Right lung (tissue), 5 donors: ENCODE data around the gene PHYH. TPM values are rescaled to one million over a fixed set of nuclear protein-coding genes. Genes with fewer than 3 reads are reported as not detected.
"Not testable (repeated sequence)": the region's sequence is repeated elsewhere in the genome, so short reads cannot be mapped to it uniquely, and the experiment has no call there.

Source experiments
- DNase-seq, 2 donors: peaks; one replicate each; pipeline ENCODE4 v3.0.0-alpha.2; 2013
- polyA plus RNA-seq, 5 donors: library from polyadenylated mRNA; unstranded; fragments of 120-200 nt; gene quantifications; one replicate each; pipeline versions ENCODE4 v1.2.1 to v1.2.3, GENCODE V29; 2013; ENCODE audit warnings: inconsistent platforms in 1 of 5, low replicate concordance in 1 of 5; ENCODE audit not compliant: insufficient read length in 5 of 5, insufficient read depth in 1 of 5

Gene PHYH
- polyA plus RNA-seq, 5 donors: 28.3 to 34.0 (median 31.6) TPM

DNA sequence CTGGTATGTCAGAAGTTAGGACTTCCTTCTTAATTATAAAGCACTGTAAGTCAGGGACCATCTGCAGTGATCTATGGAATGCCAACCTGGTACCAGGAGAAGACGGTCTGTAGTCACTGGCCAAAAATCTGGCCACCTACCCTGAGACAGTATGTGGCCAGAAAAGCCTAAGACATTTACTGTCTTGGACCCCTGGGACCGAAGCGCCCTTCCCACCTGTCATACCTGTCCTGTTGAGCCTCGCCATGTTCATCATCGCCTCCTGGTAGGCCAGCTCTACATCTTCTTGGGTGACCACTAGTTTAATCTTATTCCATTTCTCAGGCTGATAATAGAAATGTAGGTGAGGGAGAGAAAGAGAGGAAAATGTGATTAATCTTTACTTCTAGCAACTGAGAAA, 28.3 kb upstream of the PHYH start:
- DNase-seq: no peak

DNA sequence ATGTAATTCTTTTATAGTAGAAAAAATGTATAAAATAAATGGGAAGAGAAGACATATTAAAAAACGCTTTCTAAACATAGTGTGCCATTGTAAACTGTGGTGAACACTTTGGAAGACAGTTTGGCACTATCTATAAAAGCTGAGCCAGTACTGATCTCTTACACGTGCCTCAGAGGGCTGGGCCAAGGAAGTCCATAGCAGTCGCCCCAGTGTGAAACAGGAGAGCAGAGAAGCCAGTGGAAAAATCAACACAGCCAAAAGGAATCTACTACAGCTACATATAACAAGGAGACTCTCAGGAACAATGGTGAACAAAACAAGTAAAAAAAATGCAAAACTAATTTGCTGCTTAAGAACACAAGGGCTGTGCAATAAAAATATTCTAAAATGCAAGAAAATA, 27.7 kb upstream of the PHYH start:
- no peak for DNase-seq

DNA sequence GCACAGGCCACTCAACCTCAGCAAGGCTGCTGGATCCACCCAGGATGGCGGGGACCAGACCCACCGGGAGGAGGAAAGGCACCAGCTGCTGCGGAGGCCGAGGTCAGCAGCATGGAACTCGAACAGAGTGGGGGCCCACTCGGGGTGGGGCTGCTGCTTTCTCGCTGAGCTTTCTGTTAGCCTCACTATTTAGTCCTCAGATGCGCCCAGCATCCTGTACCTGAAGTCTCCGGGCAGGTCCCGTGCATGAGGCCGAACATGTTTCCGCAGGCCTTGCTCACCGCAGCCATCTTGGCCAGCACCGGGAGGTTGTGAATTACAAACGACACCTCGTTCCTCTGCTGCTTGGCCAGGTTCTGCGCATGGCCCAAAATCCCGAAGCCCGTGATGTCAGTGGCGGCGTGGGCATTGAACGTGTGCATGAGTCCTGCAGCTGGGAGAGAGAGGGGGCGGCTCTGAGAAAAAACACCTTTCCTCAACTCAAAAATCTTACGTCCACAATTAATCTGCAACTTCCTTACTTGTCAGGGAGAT, 22.8 kb upstream of the PHYH start:
- DNase-seq: no peak

DNA sequence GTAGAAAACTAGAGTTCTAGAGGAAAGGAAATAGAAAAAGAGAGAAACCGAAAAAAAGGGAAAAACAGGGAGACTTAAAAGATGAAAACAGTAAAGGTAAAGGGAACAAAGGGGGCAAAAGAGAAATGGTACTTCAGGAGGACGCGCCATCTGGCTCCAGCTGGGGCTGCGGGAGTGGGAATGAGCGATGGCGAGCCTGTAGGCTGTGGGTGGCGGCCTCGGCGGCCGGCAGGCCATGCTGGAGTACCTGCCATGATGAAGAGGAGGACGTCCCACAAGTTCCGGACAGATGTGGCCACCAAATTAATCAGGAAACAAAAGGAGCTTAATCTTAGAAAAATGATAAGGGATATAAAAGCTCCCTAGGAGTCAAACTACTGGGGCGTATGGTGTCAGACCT, 21.7 kb upstream of the PHYH start:
- no peak for DNase-seq

DNA sequence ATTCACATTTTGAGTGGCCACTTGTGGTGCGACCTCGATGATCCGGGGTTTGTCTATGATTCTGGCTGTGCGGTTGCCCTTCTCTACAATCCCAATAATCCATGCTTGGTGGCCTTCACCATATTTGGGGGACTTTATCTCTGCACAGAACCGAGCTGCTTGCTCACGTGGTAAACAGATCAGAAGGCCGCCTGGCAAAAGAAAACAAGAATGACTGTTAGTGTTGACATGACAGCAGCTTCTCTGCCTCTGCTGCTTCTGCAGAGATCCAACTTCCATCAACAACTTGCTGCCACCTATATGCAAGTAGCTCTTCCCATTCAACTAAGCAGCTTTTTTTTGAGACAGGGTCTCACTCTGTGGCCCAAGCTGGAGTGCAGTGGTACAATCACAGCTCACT, 19.3 kb upstream of the PHYH start:
- DNase-seq: no peak

DNA sequence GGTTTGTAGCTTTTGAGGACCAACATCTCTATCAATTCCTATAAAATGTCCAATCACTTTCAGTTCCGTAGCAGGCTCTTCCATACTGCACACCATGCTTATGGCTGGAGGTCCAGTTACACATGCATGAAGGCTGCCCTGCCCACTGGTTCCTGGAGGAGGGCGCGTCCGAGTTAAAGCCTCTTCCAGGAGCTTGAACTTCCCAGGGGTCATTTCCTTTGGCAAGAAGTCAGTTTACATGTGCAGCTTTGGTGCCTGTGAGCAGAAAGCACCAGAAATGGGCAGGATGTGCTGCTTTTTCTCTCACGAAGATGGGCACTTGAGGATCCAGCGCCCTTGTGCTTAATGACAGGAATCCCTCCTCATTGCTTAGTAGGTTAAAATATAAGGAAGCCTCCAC, 17.6 kb upstream of the PHYH start:
- DNase-seq: no peak

DNA sequence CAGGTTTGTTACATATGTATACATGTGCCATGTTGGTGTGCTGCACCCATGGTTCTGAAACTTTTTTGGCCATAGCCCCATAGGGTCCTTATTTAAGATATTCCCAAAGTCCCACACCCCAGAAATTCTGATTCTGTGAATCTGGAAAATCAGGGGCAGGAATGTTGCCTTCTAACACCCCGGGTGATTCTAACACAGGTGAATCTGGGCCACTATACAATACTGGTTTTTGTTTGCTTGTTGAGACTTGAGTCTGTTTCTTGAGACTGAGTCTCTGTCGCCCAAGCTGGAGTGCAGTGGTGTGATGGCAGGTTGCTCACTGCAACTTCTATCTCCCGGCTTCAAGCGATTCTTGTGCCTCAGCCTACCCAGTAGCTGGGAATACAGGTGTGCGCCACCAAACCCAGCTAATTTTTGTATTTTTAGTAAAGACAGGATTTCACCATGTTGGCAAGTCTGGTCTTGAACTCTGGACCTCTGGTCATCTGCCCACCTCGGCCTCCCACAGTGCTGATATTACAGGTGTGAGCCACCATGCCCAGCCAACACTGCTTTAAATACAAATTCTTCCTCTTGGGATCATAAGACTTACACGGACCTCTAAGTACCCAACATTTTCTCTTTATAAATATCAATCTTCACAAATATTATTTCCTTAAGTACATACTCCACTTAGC, 16.9 kb upstream of the PHYH start:
- no peak for DNase-seq

DNA sequence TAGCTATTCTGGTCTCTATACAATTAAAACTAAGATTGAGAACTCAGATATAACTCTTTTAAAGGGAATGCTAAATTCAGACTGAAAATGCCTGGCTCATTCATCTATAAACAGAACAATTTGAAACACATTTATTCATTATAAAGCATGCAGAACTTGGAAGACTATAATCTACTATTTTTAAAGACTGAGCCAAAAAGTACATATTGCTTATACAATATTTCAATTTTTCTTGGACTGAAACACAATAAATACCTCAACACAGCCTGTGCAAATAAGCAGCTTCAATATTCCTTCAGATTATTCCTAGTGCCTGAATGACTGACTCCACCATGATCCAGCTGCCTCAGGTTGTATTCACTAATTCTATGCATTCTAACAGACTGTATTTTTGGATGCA, 15.5 kb upstream of the PHYH start:
- DNase-seq: no peak

DNA sequence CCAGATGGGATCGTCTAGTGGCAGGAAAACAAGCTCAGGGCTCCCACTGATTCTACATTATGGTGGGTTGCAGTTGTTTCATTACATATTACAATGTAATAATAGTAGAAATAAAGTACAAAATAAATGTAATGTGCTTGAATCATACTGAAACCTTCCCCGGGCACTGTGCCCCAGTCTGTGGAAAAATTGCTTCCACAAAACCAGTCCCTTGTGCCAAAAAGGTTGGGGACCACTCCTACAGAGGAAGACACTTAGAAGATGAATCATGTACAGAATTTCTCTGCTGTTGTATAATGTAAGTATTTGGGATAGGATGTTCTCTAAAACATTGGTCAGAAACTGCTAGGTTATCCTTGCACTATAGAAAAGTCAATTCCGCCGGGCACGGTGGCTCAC, 11.3 kb upstream of the PHYH start:
- no peak for DNase-seq

DNA sequence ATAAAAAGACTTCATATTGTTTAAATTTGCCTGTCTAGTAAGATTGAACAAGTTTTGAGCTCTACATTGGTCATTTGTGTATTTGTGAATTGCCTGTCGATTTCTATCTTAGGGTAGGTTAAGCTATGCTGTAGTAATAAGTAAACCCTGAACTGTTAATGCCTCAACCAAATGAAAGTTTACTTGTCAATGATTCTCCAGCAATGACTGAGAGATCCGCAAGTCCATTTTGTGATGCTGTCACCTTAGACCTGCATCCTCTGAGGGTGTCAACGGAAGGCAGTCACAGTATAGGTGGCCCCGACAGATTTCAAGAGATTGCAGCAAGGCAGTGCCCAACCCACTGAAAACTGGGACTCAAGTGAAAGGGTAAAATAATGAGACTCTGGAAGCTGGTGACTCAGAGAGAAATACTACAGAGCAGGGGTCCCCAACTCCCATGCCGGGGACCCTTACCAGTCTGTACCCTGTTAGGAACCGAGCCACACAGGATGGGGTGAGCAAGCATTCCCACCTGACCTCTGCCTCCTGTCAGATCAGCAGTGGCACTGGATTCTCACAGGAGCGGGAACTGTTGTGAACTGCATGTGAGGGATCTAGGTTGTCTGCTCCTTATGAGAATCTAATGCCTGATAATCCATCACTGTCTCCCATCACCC, 10.8 kb upstream of the PHYH start:
- no peak for DNase-seq

DNA sequence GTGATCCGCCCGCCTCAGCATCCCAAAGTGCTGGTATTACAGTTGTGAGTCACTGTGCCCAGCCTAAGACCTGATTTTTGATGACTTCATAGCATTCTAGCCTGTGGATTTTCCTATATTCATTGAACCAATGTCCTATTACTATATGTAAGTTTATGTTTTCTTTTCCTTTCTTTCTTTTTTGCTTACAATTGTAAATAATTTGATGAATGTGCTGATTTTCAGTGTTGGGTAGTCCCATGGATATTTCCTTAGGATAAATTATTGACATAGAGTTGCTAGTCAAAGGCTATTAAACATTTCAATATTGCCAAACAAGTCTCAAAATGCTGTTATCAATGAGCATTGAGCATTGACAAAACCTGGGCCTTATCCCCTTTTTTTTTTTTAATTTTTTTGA, 9.9 kb upstream of the PHYH start:
- DNase-seq: no peak

DNA sequence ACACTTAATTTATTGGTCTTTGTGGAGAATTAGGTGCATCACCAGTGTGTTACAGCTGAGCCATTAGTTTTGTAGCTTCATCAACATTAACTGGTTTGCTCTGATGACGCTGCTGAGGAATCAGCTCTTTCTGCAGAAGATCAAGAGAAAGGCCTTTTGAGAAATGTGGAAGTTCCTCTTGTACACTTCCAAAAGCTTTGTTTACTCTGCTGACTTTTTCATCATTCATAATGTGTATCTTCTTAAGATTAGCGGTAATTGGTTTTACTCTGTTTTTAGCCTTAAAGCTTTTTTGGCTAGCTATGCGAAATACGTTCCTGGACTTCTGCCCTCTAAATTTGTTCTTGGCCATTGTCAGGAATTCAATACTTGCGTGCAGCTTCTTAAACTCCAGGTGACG, 8.2 kb upstream of the PHYH start:
- no peak for DNase-seq

DNA sequence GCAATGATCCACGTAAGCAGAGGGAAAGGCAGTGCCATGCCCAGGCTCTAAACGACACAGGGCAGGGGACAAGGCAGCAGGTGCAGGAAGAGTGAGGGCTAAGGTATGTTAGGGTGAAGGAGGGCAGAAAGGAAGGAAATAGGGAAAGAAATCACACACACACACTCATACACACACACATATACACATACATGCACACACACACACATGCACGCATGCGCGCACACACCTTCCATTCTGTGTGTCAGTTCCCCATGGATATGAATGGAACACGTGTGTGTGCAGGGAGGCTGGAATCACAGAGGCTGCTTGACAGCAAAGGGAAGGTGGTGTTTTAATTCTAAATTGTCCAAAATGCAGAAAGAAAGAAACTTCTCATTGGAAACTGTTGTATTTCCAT, 6.2 kb upstream of the PHYH start:
- no peak for DNase-seq

DNA sequence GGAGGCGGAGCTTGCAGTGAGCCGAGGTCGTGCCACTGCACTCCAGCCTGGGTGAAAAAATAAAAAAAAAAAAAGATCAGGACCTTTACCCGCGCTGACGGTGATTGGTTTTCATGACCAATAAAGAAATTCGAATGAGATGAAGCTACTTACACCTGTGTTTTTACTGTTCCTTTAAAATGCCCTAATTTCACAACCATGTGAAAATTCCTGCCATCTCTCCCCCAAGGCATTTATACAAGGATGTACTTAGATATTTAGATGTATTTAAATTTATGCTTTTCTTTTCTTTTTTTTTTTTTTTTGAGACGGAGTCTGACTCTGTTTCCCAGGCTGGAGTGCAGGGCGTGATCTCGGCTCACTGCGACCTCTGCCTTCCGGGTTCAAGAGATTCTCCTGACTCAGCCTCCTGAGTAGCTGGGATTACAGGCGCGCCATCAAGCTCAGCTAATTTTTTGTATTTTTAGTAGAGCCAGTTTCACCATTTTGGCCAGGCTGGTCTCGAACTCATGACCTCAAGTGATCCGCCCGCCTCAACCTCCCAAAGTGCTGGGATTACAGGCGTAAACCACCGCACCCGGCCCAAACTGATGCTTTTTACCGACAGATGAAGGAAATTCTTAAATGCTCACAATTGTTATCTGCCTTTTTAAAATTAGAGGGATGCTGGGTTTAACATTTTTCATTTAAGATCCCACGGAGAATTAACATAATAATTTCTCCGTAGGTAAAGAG, 3.1 kb upstream of the PHYH start:
- DNase-seq: no peak

DNA sequence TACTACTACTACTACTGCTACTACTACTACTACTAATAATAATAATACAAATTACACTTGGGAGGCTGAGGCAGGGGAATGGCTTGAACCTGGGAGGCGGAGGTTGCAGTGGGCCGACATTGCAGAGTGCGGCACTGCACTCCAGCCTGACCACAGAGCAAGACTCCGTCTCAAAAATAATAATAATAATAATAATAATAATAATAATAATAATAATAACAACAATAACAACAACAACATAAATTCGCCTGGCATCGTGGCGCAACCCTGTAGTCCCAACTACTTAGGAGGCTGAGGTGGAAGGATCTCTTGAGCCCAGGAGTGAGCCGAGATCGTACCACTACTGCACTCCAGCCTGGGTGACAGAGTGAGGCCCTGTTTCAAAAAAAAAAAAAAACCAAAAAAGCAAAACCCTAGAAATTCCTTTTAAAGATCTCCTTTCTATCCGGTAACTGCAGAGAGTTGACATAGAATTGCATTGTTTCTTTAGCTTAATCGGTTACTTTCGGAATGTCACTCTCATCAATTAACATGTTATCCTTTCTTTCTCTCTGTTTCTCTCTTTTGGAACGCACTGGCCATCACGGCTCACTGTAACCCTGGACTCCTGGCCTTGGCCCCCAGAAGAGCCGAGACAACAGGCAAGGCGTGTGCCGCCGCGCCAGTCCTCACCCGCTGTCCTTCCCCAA, 972 bp downstream of the PHYH start:
- no peak for DNase-seq

DNA sequence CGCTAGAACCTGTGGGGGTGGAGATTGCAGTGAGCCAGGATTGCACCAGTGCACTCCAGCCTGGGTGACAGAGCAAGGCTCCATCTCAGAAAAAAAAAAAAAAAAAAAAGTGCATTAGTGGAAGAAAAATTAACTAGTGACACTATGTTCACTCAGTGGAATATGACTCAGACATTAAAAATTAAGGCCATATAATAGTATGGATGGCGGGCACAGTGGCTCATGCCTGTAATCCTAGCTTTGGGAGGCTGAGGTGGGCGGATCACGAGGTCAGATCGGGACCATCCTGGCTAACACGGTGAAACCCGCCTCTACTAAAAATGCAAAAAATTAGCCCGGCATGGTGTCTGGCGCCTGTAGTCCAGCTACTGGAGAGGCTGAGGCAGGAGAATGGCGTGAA, 3.4 kb downstream of the PHYH start:
- no peak for DNase-seq

DNA sequence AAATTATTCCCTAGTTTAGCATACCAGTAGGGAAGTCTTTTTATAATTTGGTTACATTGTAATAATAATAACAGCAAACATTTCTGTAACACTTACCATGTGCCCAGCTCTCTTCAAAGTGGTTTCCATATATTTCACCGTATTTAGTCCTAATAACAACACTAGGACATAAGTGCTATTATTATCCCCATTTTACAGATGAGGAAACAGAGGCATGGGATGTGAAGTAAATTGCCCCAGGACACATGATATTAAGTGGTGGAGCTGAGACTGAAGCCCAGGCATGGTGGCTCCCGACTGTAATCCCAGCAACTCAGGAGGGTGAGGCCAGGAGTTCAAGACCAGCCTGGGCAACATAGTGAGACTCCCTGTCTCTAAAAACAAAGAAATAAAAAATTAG, 5.1 kb downstream of the PHYH start:
- no peak for DNase-seq

DNA sequence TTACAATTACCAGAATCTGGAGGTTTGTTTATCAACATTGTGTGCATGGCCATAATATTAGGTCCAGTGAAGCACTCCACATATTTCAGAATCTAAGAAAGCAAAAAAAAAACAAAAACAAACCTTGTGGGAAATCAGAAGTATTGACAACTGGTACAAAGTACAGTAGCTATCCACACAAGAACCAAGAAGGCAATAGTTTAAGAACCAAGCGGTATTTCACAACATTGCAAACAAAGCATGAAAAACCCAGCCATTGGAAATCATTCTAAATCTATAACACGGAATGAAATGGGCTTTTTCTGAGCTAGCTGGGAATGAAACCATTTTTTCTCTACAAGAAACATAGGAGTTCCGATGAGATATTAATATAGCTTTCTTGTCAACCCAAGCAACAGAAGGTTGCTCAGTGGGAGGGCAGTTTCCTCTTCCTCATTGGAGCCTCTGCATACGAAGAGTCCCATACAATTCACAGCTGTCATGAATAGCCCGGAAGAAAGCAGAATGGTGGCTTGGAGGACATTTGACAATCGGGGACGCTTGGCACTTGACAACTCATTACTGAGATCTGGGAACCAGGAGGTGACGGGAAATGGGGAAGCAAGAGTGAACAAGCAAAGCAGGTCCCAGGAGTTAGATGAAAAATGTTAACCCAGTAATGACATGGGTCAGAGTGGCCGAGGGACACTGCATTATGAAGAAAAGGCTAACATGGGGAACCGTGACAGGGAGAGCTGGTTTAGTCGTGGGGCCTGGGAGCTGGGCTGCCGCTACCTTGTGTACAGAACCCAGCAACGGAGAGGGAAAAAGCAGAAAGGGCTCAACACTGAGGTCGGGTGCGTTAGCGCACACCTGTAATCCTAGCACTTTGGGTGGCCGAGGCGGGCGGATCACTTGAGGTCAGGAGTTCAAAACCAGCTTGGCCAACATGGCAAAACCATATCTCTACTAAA, 7.8 kb downstream of the PHYH start:
- DNase-seq: no peak

DNA sequence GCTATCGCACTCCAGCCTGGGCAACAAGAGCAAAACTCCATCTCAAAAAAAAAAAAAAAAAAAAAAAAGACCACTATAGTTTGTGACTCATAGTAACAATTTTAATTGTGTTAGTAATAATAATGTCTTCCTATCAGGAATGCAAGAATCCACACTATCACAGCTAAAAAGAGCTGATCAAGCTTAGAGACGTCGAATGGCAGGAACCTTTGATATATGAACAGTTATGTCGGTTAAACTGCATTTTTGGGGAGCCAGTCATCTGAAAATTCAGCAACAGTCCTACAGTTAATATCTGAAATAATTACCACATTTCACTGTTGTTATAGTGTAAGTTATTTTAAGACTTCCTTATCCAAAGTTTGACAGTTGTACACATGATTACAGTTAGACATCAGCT, 8.8 kb downstream of the PHYH start:
- DNase-seq: no peak

DNA sequence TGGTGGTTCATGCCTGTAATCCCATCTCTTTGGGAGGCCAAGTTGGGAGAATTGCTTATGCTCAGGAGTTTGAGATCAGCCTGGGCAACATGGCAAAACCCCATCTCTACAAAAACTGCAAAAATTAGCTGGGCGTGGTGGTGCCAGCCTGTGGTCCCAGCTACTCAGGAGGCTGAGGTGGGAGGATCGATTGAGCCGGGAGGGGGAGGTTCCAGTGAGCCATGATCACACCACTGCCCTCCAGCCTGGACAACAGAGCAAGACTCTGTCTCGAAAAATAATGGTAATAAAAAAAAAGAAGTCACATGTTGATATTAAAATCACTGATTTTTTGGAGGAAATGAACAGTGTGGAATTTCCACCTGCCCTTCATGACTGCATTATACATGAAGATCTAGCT, 15.8 kb downstream of the PHYH start:
- DNase-seq: no peak

DNA sequence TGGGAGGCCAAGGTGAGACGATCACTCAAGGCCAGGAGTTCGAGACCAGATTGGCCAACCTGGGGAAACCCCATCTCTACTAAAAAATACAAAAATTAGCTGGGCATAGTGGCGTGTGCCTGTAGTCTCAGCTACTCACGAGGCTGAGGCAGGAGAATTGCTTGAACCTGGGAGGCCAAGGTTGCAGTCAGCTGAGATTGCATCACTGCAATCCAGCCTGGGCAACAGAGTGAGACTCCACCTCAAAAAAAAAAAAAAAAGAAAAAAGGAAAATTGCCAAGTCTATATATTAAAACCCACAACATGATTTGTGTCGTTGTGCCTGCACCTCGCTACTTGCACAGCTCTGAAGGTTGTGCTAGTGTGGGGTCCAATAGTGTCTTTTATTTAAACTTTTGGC, 17.5 kb downstream of the PHYH start:
- not testable (repeated sequence) for DNase-seq
